Inferior parietal cortex (tissue), 1 donor: ENCODE measurements around the gene FCER1A.
"Not testable (repeated sequence)": the region's sequence is repeated elsewhere in the genome, so short reads cannot be mapped to it uniquely, and the experiment has no call there.

Experiments used
- DNase-seq: peaks from one replicate; pipeline ENCODE4 v3.0.0-alpha.2; 2016; ENCODE audit errors: extremely low spot score

The FCER1A gene

DNA sequence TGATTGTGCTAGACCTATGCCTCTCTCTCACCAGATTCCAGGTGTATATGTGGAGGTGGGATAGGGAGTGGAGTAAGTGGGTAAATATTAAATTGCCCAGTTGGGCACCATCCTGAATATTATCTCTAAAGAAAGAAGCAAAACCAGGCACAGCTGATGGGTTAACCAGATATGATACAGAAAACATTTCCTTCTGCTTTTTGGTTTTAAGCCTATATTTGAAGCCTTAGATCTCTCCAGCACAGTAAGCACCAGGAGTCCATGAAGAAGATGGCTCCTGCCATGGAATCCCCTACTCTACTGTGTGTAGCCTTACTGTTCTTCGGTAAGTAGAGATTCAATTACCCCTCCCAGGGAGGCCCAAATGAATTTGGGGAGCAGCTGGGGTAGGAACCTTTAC lies at the start of gene FCER1A:
Gene FCER1A, plus strand, starts transcription at position 242 of the 400 bp plus-strand sequence. Its CDS starts 29 bp downstream, at position 271.
- DNase-seq: no peak

DNA sequence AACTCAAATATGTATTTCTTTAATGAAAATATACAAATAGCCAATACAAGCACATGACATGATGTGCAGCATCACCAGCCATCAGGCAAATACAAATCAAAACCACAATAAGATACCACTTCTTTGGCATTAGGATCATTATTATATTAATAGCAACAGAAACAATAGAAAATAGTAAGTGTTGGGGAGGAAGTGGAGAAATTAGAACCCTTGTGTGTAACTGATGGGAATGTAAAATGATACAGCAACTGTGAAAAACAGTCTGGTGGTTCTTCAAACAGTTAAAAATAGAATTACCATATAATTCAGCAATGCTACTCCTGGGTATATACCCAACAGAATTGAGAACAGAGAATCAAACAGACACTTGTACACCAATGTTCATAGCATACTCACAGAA lies 40.8 kb upstream of the FCER1A start:
- no peak for DNase-seq

DNA sequence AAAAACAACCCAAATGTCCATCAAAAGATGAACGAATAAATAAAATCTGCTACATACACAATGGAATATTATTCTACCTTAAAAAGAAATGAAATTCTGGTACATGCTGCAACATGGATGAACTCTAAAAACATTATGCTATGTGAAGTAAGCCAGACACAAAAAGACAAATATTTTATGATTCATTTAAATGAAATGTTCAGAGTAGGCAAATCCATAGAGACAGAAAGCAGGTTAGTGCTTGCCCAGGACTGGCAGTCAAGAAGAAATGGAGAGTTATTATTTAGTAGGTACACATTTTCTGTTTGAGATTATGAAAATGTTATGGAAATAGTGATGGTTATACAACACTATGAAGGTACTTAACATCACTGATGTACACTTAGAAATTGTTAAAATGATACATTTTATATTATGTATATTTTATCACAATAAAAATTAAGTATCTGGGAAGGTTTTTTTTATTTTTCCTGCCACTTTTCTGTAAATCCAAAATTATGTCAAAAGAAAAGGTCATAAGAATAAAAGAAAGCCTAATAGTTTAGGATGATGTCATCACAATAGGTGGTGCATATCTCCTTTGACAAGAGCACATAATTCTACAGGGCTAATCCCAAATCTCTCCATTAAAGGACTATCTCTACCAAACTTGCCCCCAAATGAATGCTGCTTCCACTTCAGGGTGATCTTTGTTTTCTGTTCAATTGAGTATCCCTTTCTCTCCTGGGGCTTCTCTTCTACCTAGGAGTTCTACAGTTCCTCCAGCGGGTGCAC lies 40.2 kb upstream of the FCER1A start:
- no peak for DNase-seq

DNA sequence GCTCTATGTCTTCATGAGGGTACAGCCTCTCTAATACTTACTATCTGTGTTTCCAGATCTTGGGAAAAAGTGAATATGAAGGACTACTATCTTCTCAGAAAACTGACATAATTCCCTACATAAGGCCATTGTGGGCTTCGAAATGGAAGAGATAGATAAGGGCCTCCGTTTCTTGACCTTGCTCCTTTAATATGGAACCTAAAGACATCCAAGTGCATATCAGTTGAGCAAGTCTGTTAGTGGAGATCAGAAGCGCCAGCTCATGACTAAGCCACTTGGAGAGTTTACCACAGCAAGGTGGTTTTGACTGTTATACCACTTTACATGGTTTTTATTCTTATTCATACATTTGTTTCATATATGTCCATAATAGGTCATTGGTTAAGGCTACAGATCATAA lies 35.3 kb upstream of the FCER1A start:
- DNase-seq: no peak

DNA sequence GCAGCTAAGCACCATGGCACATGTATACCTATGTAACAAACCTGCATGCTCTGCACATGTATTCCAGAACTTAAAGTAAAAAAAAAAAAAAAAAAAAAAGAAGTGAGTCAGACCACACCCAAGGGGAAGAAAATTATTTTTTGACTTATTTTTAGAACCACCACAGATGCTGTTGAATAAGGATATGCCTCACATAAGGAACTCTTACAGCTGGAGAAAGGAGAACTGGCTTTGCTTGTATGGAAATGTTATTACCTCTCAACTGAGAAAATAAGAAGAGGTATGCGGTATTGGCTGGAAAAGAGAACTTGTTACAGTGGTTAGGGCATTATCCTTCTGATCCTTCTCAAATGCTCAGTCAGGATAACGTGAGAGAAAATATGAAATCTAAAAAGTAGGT lies 27.5 kb upstream of the FCER1A start:
- no peak for DNase-seq

DNA sequence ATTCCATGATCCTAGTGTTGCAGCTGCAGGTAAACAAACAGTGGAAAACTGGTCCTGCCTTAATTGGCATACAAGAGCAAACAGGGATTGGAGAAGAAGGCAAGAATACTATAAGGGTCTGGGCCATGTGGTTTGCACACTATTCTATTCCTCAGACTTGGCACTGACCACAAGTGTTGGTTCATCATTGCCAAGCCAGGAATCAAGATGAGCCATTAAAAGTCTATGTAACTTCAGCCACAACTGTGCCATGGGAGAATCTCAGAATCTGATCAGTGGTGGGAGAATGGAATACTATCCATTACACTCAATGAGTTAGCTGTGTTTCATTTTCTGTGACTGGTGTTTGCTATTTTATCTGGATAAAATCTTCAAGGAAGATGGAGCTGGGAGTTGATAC lies 26.2 kb upstream of the FCER1A start:
- no peak for DNase-seq

DNA sequence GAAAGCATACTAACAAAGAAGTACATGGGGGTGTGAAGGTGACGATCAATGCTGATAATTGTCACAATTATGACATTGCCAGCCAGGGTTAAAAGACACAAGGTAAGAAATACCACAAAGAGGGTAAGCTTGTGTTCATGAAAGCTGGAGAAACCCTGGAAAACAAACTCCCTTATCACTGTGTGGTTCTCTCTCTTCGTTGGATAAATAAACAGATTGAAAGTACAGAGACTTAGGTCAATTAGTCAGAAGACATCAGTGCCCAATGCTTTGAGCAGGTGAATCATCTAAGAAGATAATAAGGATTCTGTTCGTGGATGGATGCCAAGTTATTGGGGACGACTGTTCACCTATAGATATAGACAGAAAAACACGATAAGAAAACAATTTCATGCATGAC lies 22.4 kb upstream of the FCER1A start:
- no peak for DNase-seq

DNA sequence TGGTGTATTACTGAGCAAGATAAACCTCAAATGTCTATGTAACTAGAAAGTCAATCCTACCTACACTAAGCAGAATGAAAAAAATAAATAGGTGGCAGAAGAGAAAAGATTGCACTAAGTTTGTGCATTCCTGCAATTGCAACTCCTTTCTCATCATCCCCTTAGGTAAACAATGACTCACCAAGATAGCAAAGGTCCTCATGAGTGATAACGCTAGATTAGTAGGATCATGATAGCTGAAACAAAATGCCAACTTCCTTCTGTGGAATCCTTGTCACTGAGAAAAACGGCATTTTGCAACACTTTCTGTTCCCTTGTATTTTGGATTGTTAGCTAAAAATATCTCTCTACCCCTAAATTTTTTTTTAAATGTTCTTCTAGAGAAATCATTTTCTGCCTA lies 20.0 kb upstream of the FCER1A start:
- DNase-seq: no peak

DNA sequence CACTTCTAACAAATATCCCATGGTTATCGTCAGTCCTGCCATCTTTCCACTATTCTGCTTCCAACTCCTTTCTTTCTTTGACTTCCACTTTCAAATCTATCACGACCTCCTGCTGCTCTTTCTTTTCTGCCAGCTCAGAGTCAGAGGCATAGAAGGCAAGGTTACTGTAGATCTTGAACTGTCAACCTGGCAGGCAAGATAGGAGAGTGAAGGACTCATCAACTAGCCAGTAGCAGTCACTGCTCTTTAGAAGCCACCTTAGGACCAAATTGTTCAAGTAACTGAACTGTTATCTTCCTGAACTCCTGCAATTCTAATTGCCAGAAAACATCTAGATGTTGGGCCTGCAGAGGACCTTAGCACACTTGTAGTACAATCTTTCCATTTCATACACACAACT lies 13.1 kb upstream of the FCER1A start:
- DNase-seq: no peak

DNA sequence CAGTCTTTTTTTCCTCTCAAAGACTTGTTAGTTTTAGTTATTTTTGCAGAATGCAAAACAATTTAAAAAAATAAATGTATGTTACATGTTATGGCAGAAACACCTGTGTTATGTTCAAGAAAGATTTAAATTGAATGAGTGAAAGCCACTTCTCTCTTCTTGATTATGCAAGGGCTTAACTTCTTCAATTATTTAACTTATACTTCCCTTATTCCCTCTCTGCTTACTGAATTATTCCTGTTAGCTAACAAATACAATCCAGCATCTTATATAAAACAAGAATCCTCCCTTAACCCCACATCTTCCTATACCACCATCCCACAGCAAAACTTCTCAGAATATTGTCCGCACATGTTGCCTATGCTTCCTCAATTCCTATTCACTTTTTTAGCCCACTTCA lies 10.7 kb upstream of the FCER1A start:
- no peak for DNase-seq

DNA sequence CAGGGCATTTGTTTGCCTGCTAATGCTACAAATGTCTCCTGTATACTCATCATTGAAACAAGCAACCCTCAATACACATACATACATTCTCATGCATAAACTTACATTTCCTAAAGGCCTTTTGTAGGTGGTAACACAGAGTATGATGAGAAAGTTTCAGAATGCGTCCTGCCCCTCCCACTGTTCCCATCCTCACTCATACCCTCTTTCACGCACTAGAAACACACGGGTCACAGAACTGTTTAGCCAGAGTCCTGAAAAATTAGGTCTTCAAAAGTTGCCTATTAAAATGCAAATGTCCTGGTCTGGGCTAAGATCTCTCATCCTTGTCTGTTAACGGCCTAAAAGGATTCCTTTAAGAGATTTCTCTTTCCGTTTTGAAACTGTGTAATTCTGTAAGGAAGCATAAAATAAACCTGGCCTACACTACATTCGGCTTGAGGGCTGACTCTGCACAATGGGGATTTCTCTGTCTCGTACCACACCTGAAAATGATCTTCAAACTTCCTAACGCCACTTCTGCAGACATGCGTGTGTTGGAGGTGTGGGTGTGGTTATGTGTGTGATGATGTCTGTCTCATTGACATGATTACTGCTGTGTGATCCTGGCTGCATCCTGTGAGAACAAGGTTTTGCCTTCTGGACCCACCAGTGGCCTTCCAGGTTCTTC lies 5.3 kb upstream of the FCER1A start:
- no peak for DNase-seq

DNA sequence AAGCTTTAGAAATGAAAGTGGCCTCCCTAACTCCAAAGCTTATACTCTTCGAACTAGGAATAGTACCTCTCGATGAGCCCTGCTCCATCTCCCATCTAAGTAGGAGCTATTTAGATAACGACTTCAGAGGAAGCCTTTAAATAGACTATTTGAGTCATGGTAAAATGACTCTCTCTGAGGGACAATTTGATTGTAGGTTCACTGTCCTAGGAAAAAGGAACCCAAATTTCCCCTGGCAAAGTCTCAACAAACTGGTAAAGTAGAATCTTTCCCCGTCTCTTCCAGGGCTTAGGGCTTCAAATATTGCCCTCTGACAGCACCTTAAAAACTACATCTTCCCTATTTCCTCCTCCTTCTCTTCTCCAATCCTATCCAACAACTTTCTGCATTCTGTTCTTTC lies 2.0 kb upstream of the FCER1A start:
- DNase-seq: no peak

DNA sequence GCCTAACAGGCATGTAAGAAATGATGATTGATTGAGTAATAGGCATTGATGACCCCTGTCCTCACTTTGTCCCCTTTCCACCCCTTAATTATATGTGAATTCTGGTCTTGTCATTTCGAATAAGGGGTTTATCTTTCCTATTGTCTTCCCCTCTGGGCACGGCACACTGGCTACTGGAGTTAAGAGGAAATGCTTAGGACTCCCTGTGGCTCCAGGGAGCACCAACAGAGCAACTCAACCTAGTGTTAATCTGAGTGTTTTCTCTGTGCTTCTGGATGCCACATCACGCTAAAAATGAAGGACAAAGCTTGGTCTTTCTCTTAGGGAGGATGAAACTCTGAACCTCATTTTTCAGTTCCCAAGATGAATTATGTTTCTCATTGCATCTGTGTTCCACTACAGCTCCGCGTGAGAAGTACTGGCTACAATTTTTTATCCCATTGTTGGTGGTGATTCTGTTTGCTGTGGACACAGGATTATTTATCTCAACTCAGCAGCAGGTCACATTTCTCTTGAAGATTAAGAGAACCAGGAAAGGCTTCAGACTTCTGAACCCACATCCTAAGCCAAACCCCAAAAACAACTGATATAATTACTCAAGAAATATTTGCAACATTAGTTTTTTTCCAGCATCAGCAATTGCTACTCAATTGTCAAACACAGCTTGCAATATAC lies 5.3 kb downstream of the FCER1A start:
- DNase-seq: no peak

DNA sequence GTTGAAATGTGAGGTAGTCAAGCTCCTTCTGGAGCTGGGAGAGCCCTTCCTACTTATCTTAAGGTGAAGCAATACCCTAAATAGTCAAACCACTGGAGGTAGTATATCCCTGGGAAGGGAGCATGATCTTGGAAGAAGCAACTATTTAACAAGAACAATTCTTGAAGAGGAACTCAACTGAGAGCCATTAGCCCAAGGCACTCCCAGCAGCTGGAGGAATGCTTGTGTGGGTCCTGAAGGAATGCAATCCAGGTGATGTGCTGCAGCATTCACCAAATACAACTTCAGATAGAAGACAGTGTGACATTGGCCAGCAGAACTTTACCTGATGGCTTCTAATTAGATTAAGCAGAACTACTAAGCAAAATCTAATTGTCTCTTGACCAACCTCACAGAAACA lies 9.5 kb downstream of the FCER1A start:
- DNase-seq: no peak

DNA sequence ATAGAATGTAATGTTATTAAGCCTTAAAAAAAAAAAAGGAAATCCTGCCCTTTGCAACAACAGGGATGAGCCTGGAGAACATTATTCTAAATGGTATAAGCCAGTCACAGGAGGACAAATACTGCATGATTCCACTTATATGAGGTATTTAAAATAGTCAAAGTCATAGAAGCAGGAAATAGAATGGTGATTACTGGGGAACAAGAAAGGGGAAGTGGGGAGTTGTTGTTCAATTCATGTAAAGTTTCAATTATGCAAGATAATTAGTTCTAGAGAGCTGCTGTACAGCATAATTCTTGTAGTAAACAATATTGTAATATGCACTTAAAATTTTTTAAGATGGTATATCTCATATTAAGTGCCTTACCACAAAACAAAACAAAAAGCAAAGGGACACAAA lies 13.2 kb downstream of the FCER1A start:
- no peak for DNase-seq

DNA sequence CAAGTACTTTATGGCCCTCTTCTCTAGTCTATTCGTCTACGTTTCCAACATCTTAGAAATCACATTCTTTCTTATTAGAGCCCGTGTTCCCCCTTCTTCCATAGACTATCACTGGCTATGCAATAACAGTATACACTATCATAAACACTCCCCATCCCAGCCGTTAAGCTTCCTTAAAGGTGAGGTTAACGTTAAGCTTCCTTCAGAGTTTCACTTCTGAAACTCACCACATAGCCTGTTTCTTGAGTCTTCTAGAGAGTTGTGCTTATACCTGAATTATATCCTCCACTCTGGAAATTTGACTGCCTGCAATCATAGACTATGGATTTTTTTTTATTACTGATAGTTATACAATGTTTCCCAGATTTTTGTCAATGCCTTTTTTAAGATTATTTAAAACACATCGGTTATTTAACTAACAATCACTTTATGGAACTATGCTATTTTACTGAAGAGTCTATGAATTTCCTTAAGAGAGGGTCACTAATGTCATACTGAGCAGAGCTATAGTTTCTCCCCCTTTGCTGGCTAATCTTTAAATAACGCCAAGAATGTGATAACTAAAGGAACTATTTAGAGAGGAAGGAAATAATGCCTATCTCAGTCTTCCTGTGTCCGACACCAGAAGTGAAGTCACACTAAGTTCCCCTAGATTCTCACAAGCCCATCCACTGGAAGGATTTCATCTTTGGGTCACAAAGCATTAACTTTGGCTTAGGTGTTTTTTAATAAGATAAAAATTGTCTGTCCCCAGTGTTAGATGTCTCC lies 16.8 kb downstream of the FCER1A start:
- no peak for DNase-seq

DNA sequence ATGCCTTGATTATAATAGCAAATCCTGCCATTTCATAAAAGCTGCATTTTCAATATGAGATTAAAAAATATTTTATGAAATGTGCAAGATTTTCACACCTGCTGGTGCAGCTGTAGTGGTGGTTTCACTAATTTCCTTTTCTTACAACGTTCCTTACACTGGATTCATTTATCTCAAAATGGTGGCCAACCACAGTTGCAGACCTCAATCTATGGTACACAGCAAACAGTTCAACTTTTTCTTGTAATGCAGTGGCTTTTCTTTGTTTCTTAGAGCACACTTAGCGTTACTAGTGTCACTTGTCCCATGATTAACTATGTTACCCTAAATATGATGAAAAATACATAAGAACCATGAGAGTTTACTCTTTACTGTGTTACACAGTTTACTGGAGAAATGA lies 32.7 kb downstream of the FCER1A start:
- DNase-seq: no peak

DNA sequence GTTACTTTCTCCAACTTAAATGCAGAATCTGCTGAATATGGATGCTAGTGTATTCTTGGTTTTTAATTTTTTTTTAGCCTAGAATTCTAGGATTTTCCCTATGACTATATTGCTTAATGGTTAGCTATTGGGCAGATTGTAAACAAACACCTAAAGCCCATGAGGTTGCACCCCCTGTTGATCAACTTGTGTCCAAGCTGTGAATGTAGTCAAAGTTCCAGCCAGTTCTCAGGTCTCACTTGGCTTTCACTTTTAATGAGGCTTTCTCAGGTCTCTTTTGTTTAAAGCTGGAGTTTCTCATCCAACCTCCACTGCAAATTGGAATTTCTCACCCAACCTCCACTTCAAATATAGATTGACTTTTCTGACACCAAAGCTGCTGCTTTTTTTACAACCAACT lies 35.9 kb downstream of the FCER1A start:
- no peak for DNase-seq

DNA sequence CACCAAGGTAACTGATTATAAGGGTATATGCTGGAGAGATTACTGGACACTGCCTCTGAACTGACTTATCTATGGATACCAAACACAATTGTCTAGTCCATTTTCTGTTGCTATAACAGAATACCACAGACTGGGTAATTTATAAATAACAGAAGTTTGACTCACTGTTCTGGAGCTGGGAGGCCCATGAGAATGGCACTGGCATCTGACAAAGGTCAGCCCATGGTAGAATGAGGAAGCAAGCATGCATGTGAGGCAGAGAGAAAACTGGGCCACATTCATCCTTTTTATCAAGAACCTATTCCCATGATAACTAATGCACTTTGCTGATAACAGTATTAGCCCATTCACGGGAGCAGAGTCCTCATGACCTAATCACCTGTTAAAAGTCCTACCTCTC lies 37.4 kb downstream of the FCER1A start:
- DNase-seq: no peak

DNA sequence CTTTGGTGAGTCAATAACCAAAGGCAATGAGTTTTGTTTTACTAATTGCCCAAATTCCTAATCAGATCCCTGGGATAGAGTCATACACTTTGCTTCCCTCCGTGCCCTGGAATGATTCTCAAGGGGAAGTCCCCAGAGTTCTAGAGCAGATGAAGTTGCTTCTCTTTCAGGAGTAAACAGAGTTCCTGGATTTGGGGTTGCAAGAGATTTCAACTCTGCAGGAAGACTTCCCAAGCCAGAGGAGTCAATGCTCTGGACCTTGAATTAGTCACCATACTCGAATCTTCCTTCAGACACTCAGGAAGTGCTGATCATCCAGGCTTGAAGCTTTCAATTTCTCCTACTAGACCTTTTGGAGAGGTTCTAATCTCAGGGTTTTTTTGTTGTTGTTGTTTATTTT lies 39.6 kb downstream of the FCER1A start:
- DNase-seq: no peak

DNA sequence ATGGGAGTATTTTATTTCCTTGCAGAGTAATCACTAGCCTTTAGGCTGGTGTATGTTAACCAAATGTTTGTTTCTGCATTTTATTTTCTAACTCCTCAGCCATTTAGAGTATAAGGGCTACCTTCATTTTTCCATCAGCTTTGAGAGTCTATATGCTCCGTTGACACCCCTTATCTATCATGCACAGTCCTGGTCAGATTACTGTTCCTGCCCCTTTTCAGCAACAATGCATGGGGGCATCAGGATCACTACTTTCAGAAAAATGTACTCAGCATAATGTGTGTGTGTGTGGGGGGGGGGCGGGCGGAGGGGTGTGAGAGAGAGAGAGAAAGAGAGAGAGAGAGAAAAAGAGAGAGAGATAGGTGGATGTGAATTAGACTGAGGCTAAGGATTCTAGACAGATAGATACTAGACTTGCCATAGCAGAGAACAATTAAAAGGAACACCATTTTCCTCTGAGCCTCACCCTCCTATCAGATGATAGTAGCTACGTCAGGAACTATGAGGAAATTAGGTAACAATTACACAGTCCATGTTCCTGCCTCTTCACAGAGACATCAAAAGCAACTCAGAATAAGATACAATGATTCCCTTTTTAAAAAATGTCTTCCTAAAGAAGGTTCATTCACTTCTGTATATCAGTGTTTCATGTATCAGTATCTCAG lies 40.8 kb downstream of the FCER1A start:
- DNase-seq: no peak

DNA sequence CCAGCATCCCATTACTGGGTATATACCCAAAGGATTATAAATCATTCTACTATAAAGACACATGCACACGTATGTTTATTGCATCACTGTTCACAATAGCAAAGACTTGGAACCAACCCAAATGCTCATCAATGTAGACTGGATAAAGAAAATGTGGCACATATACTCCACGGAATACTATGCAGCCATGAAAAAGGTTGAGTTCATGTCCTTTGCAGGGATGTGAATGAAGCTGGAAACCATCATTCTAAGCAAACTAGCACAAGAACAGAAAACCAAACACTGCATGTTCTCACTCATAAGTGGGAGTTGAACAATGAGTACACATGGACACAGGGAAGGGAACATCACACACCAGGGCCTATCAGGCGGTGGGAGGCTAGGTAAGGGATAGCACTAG lies 47.2 kb downstream of the FCER1A start:
- DNase-seq: not testable (repeated sequence)
